ENCODE results near the gene SYNRG. TPM values are rescaled to one million over a fixed set of nuclear protein-coding genes. Genes with fewer than 3 reads are reported as not detected.

SYNRG gene
- total RNA-seq, 1 donor = 23.9 TPM

- peak overlapping the region; percentile 39 for H3K4me2 ChIP-seq (ENCODE audit: insufficient read depth, low read length)
These were observed 102.1 kb downstream of the SYNRG start for GRCh38 chr17:37507111-37507510.

DNA sequence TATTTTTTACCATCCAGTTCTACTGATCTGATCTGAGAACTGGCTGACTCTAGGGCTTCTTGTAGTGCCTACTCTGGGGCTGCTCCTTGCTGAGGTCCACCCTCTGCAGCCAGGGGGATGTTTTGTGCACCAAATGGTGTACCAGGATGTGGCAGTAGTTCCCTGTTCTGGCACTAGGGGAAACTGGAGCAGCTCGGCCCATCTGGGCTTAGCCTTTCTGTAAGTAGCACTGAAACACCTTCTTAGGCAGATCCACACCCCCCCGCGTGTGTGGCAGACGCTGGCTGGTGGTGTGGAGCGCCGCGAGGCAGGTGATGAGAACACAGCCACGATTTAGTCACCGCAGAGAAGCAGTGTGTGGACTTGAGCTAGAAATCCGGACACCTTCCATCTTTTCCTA is 102.5 kb downstream of the SYNRG start:
- H3K27ac ChIP-seq (ENCODE audit: low read depth, low read length) = no peak overlapping the region
- H3K4me1 ChIP-seq (ENCODE audit: insufficient read depth, low read length) = no peaks in the 10 kb centered on the region
- no peak overlapping the region for H2AFZ ChIP-seq (ENCODE audit: low read length)
- H3K79me2 ChIP-seq (ENCODE audit: insufficient read depth, low read length) = peaks cover 93% of the 10 kb centered on the region
- no peaks in the 10 kb centered on the region for H3K27me3 ChIP-seq (ENCODE audit: insufficient read depth, low read length)
- H4K20me1 ChIP-seq (ENCODE audit: insufficient read depth, low read length) = peaks cover 58% of the 10 kb centered on the region
- peak; percentile 62 for TF ChIP-seq CTCF (IDR thresholded peaks at IDR 0.05; ENCODE audit: extremely low read depth, low read depth, low read length)
- H3K36me3 ChIP-seq (ENCODE audit: insufficient read depth, low read length) = peaks cover 32% of the 10 kb centered on the region
- H3K9me3 ChIP-seq (ENCODE audit: low read depth, low read length) = no peaks in the 10 kb centered on the region
- DNase-seq (ENCODE audit: insufficient read length, low spot score, missing footprints) = no peak
- H3K4me2 ChIP-seq (ENCODE audit: insufficient read depth, low read length) = peak overlapping the region; percentile 39
- H3K4me3 ChIP-seq (ENCODE audit: insufficient read depth, low read length) = no peak overlapping the region

More at GRCh38 chr17:37507111-37507510, 102.1 kb downstream of the SYNRG start:
- H3K4me1 ChIP-seq (ENCODE audit: insufficient read depth, low read length) = no peaks in the 10 kb centered on the region
- peaks cover 35% of the 10 kb centered on the region for H3K36me3 ChIP-seq (ENCODE audit: insufficient read depth, low read length)
- H3K4me3 ChIP-seq (ENCODE audit: insufficient read depth, low read length) = no peak overlapping the region
- no peak overlapping the region for H3K27ac ChIP-seq (ENCODE audit: low read depth, low read length)
- no peaks in the 10 kb centered on the region for H3K9me3 ChIP-seq (ENCODE audit: low read depth, low read length)
- no peak for TF ChIP-seq CTCF (IDR thresholded peaks at IDR 0.05; ENCODE audit: extremely low read depth, low read depth, low read length)
- no peak for DNase-seq (ENCODE audit: insufficient read length, low spot score, missing footprints)
- H3K79me2 ChIP-seq (ENCODE audit: insufficient read depth, low read length) = peaks cover 92% of the 10 kb centered on the region
- peaks cover 60% of the 10 kb centered on the region for H4K20me1 ChIP-seq (ENCODE audit: insufficient read depth, low read length)
- H2AFZ ChIP-seq (ENCODE audit: low read length) = no peak overlapping the region
- no peaks in the 10 kb centered on the region for H3K27me3 ChIP-seq (ENCODE audit: insufficient read depth, low read length)

DNA sequence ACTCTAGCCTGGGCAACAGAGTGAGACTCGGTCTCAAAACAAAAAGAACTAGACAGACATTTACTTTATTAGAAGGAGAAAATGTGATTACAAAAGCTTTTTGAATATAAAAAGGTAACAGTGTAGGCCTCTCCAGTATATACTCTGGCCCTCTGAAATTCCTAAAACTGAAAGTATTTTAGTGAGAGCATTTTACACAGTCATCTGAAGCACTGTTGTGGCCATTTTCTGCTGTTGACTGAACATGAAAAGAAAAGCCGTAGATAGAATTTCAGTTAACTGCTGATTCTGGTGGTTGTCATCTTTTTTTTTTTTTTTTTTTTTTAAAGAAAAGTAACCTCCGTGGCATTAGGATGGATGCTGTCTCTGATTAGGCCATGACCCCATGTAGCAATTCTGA is 103.9 kb downstream of the SYNRG start:
- no peak for DNase-seq (ENCODE audit: insufficient read length, low spot score, missing footprints)
- Histone ChIP-seq H3K4me3 (ENCODE audit: insufficient read depth, low read length) (no peak overlapping the region), H2AFZ (ENCODE audit: low read length) (no peak overlapping the region), H3K9me3 (ENCODE audit: low read depth, low read length) (no peaks in the 10 kb centered on the region), H3K27ac (ENCODE audit: low read depth, low read length) (no peak overlapping the region), H3K4me1 (ENCODE audit: insufficient read depth, low read length) (no peaks in the 10 kb centered on the region), H4K20me1 (ENCODE audit: insufficient read depth, low read length) (peaks cover 61% of the 10 kb centered on the region), H3K79me2 (ENCODE audit: insufficient read depth, low read length) (peaks cover 96% of the 10 kb centered on the region), H3K36me3 (ENCODE audit: insufficient read depth, low read length) (peaks cover 24% of the 10 kb centered on the region), H3K4me2 (ENCODE audit: insufficient read depth, low read length) (no peak overlapping the region), H3K27me3 (ENCODE audit: insufficient read depth, low read length) (no peaks in the 10 kb centered on the region)
- no peak for TF ChIP-seq CTCF (IDR thresholded peaks at IDR 0.05; ENCODE audit: extremely low read depth, low read depth, low read length)

GRCh38 chr17:37503148-37503547 is 106.1 kb downstream of the SYNRG start:
- Histone ChIP-seq H3K9me3 (ENCODE audit: low read depth, low read length) (no peaks in the 10 kb centered on the region), H4K20me1 (ENCODE audit: insufficient read depth, low read length) (peaks cover 66% of the 10 kb centered on the region)
- no peak for TF ChIP-seq CTCF (IDR thresholded peaks at IDR 0.05; ENCODE audit: extremely low read depth, low read depth, low read length)

More at GRCh38 chr17:37503148-37503547, 106.1 kb downstream of the SYNRG start:
- no peak overlapping the region for H2AFZ ChIP-seq (ENCODE audit: low read length)
- no peaks in the 10 kb centered on the region for H3K27me3 ChIP-seq (ENCODE audit: insufficient read depth, low read length)
- H3K36me3 ChIP-seq (ENCODE audit: insufficient read depth, low read length) = peaks cover 18% of the 10 kb centered on the region
- no peak overlapping the region for H3K4me2 ChIP-seq (ENCODE audit: insufficient read depth, low read length)
- no peak for DNase-seq (ENCODE audit: insufficient read length, low spot score, missing footprints)
- H3K27ac ChIP-seq (ENCODE audit: low read depth, low read length) = no peak overlapping the region
- H3K4me1 ChIP-seq (ENCODE audit: insufficient read depth, low read length) = no peaks in the 10 kb centered on the region
- peaks cover 99% of the 10 kb centered on the region for H3K79me2 ChIP-seq (ENCODE audit: insufficient read depth, low read length)
- no peak overlapping the region for H3K4me3 ChIP-seq (ENCODE audit: insufficient read depth, low read length)

Measured in osteoblast (primary cell).